GM21515 (cell line): ENCODE results near the gene NXF1.
"Not testable (repeated sequence)": the region's sequence is repeated elsewhere in the genome, so short reads cannot be mapped to it uniquely, and the experiment has no call there.

Source experiments
- ATAC-seq: cut with Tn5 transposase; IDR thresholded peaks from one replicate; pipeline ENCODE4 v1.9.1; 2021; ENCODE audit not compliant: unreplicated experiment

The NXF1 gene

GRCh38 chr11:62832336-62833234 lies 27.3 kb upstream of the NXF1 start, which contains the start of gene TEX54:
Gene TEX54, minus strand, starts transcription at chr11:62832841.
- peak; percentile 17 for ATAC-seq

GRCh38 chr11:62831520-62832335 lies 26.5 kb upstream of the NXF1 start, which contains the start of gene STX5:
Gene STX5, minus strand, starts transcription at chr11:62832051. Its CDS starts 808 bp downstream, at chr11:62831243.
- ATAC-seq = peak; percentile 72

GRCh38 chr11:62830904-62831519 lies 25.8 kb upstream of the NXF1 start:
- peak; percentile 10 for ATAC-seq

- ATAC-seq = not testable (repeated sequence)
These were observed 22.9 kb upstream of the NXF1 start for GRCh38 chr11:62828130-62828529.

GRCh38 chr11:62823677-62824076 lies 18.4 kb upstream of the NXF1 start:
- ATAC-seq = no peak

GRCh38 chr11:62817129-62817528 lies 11.9 kb upstream of the NXF1 start:
- no peak for ATAC-seq

GRCh38 chr11:62816557-62816956 lies 11.3 kb upstream of the NXF1 start:
- ATAC-seq = no peak

GRCh38 chr11:62811659-62812058 lies 6.4 kb upstream of the NXF1 start:
- no peak for ATAC-seq

- no peak for ATAC-seq
These were observed 5.5 kb upstream of the NXF1 start for GRCh38 chr11:62810748-62811147.

- no peak for ATAC-seq
These were observed 1.4 kb upstream of the NXF1 start for GRCh38 chr11:62806611-62807121.

GRCh38 chr11:62805961-62806441 lies 761 bp upstream of the NXF1 start:
- ATAC-seq = no peak

- ATAC-seq = no peak
These were observed 747 bp downstream of the NXF1 start for GRCh38 chr11:62804310-62805075.

- ATAC-seq = no peak
These were observed 4.2 kb downstream of the NXF1 start for GRCh38 chr11:62801071-62801470.

GRCh38 chr11:62799486-62799885 lies 5.8 kb downstream of the NXF1 start:
- no peak for ATAC-seq

- no peak for ATAC-seq
These were observed 9.0 kb downstream of the NXF1 start for GRCh38 chr11:62796281-62796680.

- no peak for ATAC-seq
These were observed 11.0 kb downstream of the NXF1 start for GRCh38 chr11:62794201-62794775.

GRCh38 chr11:62792202-62792575 lies 13.1 kb downstream of the NXF1 start:
- no peak for ATAC-seq

- peak; percentile 59 for ATAC-seq
These were observed 13.6 kb downstream of the NXF1 start, which contains the start of gene TMEM223 for GRCh38 chr11:62791501-62792201. Gene TMEM223, minus strand, starts transcription at chr11:62792006. Its CDS starts 12 bp downstream, at chr11:62791994.

- no peak for ATAC-seq
These were observed 15.7 kb downstream of the NXF1 start for GRCh38 chr11:62789576-62789975.
